HCT116 (cell line): Measurements from ENCODE around the gene WDR64. TPM values are rescaled to one million over a fixed set of nuclear protein-coding genes. Genes with fewer than 3 reads are reported as not detected.

Experiments
- ATAC-seq: fragments of 200-7000 bp; cut with Tn5 transposase; 2 replicates; pipeline ENCODE4 v1.9.1; 2020; ENCODE audit warnings: mild to moderate bottlenecking, moderate library complexity
- BruUV-seq: library from RNA; stranded (reverse); fragments of 400-500 nt; replicated peaks from 2 replicates; lab custom pipeline; 2021; lab: Mats Ljungman, UMichigan
- CTCF ChIA-PET: fragments of 300-600 bp; sonication (Branson Sonifier 250); formaldehyde crosslinking; loops from one replicate; lab custom pipeline; 2021; ENCODE audit warnings: antibody characterized with exemption; lab: Charles Lee
- POLR2A ChIA-PET: fragments of 300-600, 350-600 bp; sonication (Branson Sonifier 250); formaldehyde crosslinking; loops from one replicate; lab custom pipeline; 2021; ENCODE audit warnings: antibody characterized with exemption; lab: Charles Lee
- RAD21 ChIA-PET, 2 experiments: fragments of 300-600 bp; sonication (Branson Sonifier 250); formaldehyde crosslinking; loops; one replicate each; lab custom pipeline; 2023; ENCODE audit warnings: low total read pairs in 2 of 2; ENCODE audit not compliant: uncharacterized antibody in 2 of 2, unreplicated experiment in 2 of 2, low non-redundant PET in 1 of 2; lab: Charles Lee
- DNase-seq: peaks from one replicate; pipeline ENCODE4 v3.0.0-alpha.2; 2010; ENCODE audit warnings: low read depth, low spot score
- H2AFZ ChIP-seq: fragments of 200-600 bp; shearing (Covaris generic), sonication (generic); 2 replicates; pipeline ENCODE4 v1.6.1; 2017; ENCODE audit warnings: low read depth, mixed run types, mixed read lengths, antibody characterized with exemption, low read length; ENCODE audit not compliant: poor library complexity, severe bottlenecking
- H3K27ac ChIP-seq: 2 replicates; pipeline ENCODE4 v1.5.1; 2012; ENCODE audit warnings: low read depth, low read length
- H3K27me3 ChIP-seq: fragments of 200-600 bp; sonication (generic); 2 replicates; pipeline ENCODE4 v1.6.1; 2016; ENCODE audit warnings: mixed run types, low read length, mixed read lengths; ENCODE audit not compliant: insufficient read depth
- H3K36me3 ChIP-seq, 2 experiments: fragments of 200-500 bp in 1 of 2; fragments of 200-600 bp in 1 of 2; sonication (Bioruptor generic) in 1 of 2; sonication (generic) in 1 of 2; 2 replicates each; pipeline versions ENCODE4 v1.5.1 to v1.6.1; 2014 to 2016; ENCODE audit warnings: low read length in 2 of 2, inconsistent platforms in 1 of 2, mixed read lengths in 1 of 2, mixed run types in 1 of 2; ENCODE audit not compliant: insufficient read depth in 2 of 2, control insufficient read depth in 1 of 2
- H3K4me1 ChIP-seq, 2 experiments: fragments of 200-600 bp in 1 of 2; sonication (generic) in 1 of 2; 2 replicates each; pipeline versions ENCODE4 v1.5.1 to v1.6.1; 2012 to 2017; ENCODE audit warnings: low read length in 2 of 2, inconsistent platforms in 1 of 2, mild to moderate bottlenecking in 1 of 2, mixed read lengths in 1 of 2, mixed run types in 1 of 2, moderate library complexity in 1 of 2; ENCODE audit not compliant: insufficient read depth in 2 of 2, control insufficient read depth in 1 of 2
- H3K4me2 ChIP-seq: fragments of 200-600 bp; sonication (generic); 2 replicates; pipeline ENCODE4 v1.6.1; 2017; ENCODE audit warnings: mixed run types, low read length, mixed read lengths
- H3K4me3 ChIP-seq, 2 experiments: fragments of 200-600 bp in 1 of 2; sonication (generic) in 1 of 2; replicated peaks in 1 of 2; 2 replicates each; pipeline ENCODE4 v1.5.1; 2011 to 2016; ENCODE audit warnings: low read length in 2 of 2, control low read depth in 1 of 2, low read depth in 1 of 2, mild to moderate bottlenecking in 1 of 2, mixed read lengths in 1 of 2, mixed run types in 1 of 2
- H3K79me2 ChIP-seq: fragments of 200-600 bp; sonication (generic); 2 replicates; pipeline ENCODE4 v1.6.1; 2017; ENCODE audit warnings: mild to moderate bottlenecking, mixed run types, low read length, moderate library complexity, mixed read lengths; ENCODE audit not compliant: insufficient read depth
- H3K9ac ChIP-seq: fragments of 200-600 bp; sonication (generic); 2 replicates; pipeline ENCODE4 v1.6.1; 2016; ENCODE audit warnings: low read length, mixed read lengths
- H3K9me2 ChIP-seq: fragments of 200-600 bp; sonication (generic), shearing (Covaris generic); 2 replicates; pipeline ENCODE4 v1.6.1; 2017; ENCODE audit warnings: mixed run types, mild to moderate bottlenecking, moderate library complexity; ENCODE audit not compliant: insufficient read depth
- H3K9me3 ChIP-seq, 2 experiments: fragments of 200-500 bp in 1 of 2; fragments of 200-600 bp in 1 of 2; sonication (Bioruptor generic) in 1 of 2; sonication (generic) in 1 of 2; 2 replicates each; pipeline ENCODE4 v1.6.1; 2014 to 2017; ENCODE audit warnings: low read length in 2 of 2, mixed read lengths in 2 of 2, inconsistent platforms in 1 of 2, low read depth in 1 of 2, mild to moderate bottlenecking in 1 of 2, mixed run types in 1 of 2, moderate library complexity in 1 of 2; ENCODE audit not compliant: control insufficient read depth in 1 of 2, insufficient read depth in 1 of 2
- H4K20me1 ChIP-seq: fragments of 200-600 bp; sonication (generic), shearing (Covaris generic); 2 replicates; pipeline ENCODE4 v1.6.1; 2017; ENCODE audit warnings: mixed run types, mild to moderate bottlenecking, moderate library complexity; ENCODE audit not compliant: insufficient read depth
- EGR1 ChIP-seq: IDR thresholded peaks from 2 replicates; pipeline ENCODE4 v1.6.1; 2012; ENCODE audit warnings: low read depth
- ELF1 ChIP-seq: IDR thresholded peaks from 2 replicates; pipeline ENCODE4 v1.6.1; 2012; ENCODE audit warnings: low read depth, borderline replicate concordance
- POLR2A ChIP-seq: IDR thresholded peaks from 2 replicates; pipeline ENCODE4 v1.7.0; 2011; ENCODE audit warnings: borderline replicate concordance; ENCODE audit not compliant: insufficient read depth, insufficient read length; ENCODE audit errors: extremely low read depth
- POLR2AphosphoS5 ChIP-seq: IDR thresholded peaks from 2 replicates; pipeline ENCODE4 v1.6.1; 2011; ENCODE audit warnings: mild to moderate bottlenecking, low read depth, low read length, moderate library complexity
- SP1 ChIP-seq: IDR thresholded peaks from 2 replicates; pipeline ENCODE4 v1.6.1; 2012; ENCODE audit warnings: low read depth
- ZFX ChIP-seq: fragments of 450-650 bp; IDR thresholded peaks from 2 replicates; pipeline ENCODE4 v1.6.1; 2017
- intact Hi-C: fragments of 100-400 bp; cut with micrococcal nuclease; formaldehyde crosslinking; loops from 2 replicates; pipeline ENCODE4 v1.10.0; 2022
- total RNA-seq: library from RNA; stranded (reverse); gene quantifications from one replicate; pipeline ENCODE4 v1.2.1, GENCODE V29; 2021; ENCODE audit not compliant: unreplicated experiment
- TF ChIP-seq, protein P1 (sequence below): IDR thresholded peaks from 2 replicates; pipeline ENCODE4 v1.6.1; 2012; ENCODE audit warnings: low read depth
- TF ChIP-seq, protein P2 (sequence below): IDR thresholded peaks from 2 replicates; pipeline ENCODE4 v1.6.1; 2011; ENCODE audit warnings: mild to moderate bottlenecking, low read length, moderate library complexity; ENCODE audit not compliant: insufficient replicate concordance; ENCODE audit errors: extremely low read depth
- TF ChIP-seq, protein P3 (sequence below): IDR thresholded peaks from 2 replicates; pipeline ENCODE4 v1.6.1; 2012

Gene WDR64
- total RNA-seq, 1 experiment from 2014 or later: not detected

DNA sequence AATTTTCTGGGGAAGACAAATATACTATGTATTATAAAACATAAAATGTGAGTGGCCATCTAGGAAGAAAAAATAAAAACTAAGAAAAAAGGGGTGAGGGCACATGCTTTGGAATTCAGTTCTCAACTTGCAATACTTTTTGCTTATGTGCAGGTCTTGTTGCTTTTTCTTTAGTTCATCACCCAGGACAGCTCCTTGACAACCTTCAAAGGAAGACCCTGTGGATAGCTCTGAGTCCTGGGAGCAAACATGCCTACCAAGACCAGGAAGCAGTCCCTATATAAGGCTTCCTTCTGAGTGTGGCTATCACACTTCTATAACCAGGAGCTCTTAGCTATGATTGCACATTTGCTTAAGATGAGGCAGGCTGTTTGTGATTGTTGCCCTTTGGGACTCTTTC, 78.0 kb downstream of the WDR64 start:
- H3K4me1 ChIP-seq: no peaks in the 10 kb centered on the region
- no peak overlapping the region for H2AFZ ChIP-seq
- DNase-seq (no peak), ATAC-seq (no peak)
- CTCF ChIA-PET: no interaction called here
- no peaks in the 10 kb centered on the region for H3K27me3 ChIP-seq
- H3K36me3 ChIP-seq: no peaks in the 10 kb centered on the region
- no peaks in the 10 kb centered on the region for H3K9me3 ChIP-seq
- no peaks in the 10 kb centered on the region for H4K20me1 ChIP-seq
- H3K27ac ChIP-seq: no peak overlapping the region
- H3K79me2 ChIP-seq: no peaks in the 10 kb centered on the region
- no peak overlapping the region for H3K9ac ChIP-seq
- intact Hi-C loops: no loop called here
- no peaks in the 10 kb centered on the region for H3K9me2 ChIP-seq
- BruUV-seq: no TSS peak
- no peak overlapping the region for H3K4me2 ChIP-seq
- POLR2A ChIA-PET: no interaction called here
- TF ChIP-seq, protein P1, sequence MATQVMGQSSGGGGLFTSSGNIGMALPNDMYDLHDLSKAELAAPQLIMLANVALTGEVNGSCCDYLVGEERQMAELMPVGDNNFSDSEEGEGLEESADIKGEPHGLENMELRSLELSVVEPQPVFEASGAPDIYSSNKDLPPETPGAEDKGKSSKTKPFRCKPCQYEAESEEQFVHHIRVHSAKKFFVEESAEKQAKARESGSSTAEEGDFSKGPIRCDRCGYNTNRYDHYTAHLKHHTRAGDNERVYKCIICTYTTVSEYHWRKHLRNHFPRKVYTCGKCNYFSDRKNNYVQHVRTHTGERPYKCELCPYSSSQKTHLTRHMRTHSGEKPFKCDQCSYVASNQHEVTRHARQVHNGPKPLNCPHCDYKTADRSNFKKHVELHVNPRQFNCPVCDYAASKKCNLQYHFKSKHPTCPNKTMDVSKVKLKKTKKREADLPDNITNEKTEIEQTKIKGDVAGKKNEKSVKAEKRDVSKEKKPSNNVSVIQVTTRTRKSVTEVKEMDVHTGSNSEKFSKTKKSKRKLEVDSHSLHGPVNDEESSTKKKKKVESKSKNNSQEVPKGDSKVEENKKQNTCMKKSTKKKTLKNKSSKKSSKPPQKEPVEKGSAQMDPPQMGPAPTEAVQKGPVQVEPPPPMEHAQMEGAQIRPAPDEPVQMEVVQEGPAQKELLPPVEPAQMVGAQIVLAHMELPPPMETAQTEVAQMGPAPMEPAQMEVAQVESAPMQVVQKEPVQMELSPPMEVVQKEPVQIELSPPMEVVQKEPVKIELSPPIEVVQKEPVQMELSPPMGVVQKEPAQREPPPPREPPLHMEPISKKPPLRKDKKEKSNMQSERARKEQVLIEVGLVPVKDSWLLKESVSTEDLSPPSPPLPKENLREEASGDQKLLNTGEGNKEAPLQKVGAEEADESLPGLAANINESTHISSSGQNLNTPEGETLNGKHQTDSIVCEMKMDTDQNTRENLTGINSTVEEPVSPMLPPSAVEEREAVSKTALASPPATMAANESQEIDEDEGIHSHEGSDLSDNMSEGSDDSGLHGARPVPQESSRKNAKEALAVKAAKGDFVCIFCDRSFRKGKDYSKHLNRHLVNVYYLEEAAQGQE: peak; percentile 17; the same call in 1 of the 2 replicates
- no peak for TF ChIP-seq SP1
- H3K4me3 ChIP-seq: no peak overlapping the region
- RAD21 ChIA-PET: no interaction called here

DNA sequence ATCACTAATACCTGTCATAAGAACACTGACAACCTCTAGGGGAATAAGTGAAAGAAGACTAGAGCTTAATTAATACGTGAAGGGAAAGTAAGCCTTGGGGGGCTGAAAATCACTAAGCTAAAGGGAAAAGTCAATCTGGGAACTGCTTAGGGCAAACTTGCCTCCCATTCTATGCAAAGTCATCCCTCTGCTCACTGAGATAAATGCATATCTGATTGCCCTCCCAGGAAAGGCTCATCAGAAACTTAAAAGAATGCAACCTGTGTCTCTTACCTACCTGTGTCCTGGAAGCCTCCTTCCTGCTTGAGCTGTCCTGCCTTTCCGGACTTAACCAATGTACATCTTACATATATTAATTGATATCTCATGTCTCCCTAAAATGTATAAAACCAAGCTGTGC, 81.8 kb downstream of the WDR64 start:
- Histone ChIP-seq H3K9ac (no peak overlapping the region), H3K27me3 (no peaks in the 10 kb centered on the region), H3K4me2 (no peak overlapping the region), H4K20me1 (no peaks in the 10 kb centered on the region), H3K9me2 (no peaks in the 10 kb centered on the region), H3K4me1 (no peaks in the 10 kb centered on the region), H3K27ac (no peak overlapping the region), H2AFZ (no peak overlapping the region), H3K4me3 (no peak overlapping the region), H3K36me3 (no peaks in the 10 kb centered on the region), H3K9me3 (no peaks in the 10 kb centered on the region), H3K79me2 (no peaks in the 10 kb centered on the region)
- ATAC-seq (no peak), DNase-seq (no peak)
- RAD21 ChIA-PET: no interaction called here
- POLR2A ChIA-PET: no interaction called here
- no TSS peak for BruUV-seq
- TF ChIP-seq, protein P2, sequence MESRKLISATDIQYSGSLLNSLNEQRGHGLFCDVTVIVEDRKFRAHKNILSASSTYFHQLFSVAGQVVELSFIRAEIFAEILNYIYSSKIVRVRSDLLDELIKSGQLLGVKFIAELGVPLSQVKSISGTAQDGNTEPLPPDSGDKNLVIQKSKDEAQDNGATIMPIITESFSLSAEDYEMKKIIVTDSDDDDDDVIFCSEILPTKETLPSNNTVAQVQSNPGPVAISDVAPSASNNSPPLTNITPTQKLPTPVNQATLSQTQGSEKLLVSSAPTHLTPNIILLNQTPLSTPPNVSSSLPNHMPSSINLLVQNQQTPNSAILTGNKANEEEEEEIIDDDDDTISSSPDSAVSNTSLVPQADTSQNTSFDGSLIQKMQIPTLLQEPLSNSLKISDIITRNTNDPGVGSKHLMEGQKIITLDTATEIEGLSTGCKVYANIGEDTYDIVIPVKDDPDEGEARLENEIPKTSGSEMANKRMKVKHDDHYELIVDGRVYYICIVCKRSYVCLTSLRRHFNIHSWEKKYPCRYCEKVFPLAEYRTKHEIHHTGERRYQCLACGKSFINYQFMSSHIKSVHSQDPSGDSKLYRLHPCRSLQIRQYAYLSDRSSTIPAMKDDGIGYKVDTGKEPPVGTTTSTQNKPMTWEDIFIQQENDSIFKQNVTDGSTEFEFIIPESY: no peak
- TF ChIP-seq EGR1 (no peak), POLR2A (no peak), POLR2AphosphoS5 (no peak), ZFX (no peak), ELF1 (no peak)
- TF ChIP-seq, protein P3, sequence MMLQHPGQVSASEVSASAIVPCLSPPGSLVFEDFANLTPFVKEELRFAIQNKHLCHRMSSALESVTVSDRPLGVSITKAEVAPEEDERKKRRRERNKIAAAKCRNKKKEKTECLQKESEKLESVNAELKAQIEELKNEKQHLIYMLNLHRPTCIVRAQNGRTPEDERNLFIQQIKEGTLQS: no peak
- intact Hi-C loops: no loop called here
- CTCF ChIA-PET: no interaction called here
